RWPE2 (cell line): Measurements from ENCODE around the gene CNTNAP5.

Source experiments
- ATAC-seq: fragments of 200-7000 bp; cut with Tn5 transposase; 3 replicates; pipeline ENCODE4 v1.9.1; 2021; ENCODE audit warnings: low read depth
- DNase-seq: peaks from one replicate; pipeline ENCODE4 v3.0.0-alpha.2; 2020; ENCODE audit warnings: low spot score
- H3K27ac ChIP-seq: fragments of 450-650 bp; 2 replicates; pipeline ENCODE4 v1.5.1; 2017; ENCODE audit warnings: mild to moderate bottlenecking; ENCODE audit not compliant: poor library complexity, severe bottlenecking
- H3K27me3 ChIP-seq: fragments of 250-450 bp; sonication (Bioruptor Pico); 2 replicates; pipeline ENCODE4 v1.5.1; 2021; ENCODE audit warnings: mild to moderate bottlenecking, moderate library complexity; ENCODE audit not compliant: insufficient read depth, poor library complexity, severe bottlenecking
- H3K36me3 ChIP-seq: fragments of 250-450 bp; sonication (Bioruptor Pico); 2 replicates; pipeline ENCODE4 v1.5.1; 2020; ENCODE audit warnings: low read depth, mild to moderate bottlenecking, moderate library complexity
- H3K4me1 ChIP-seq: fragments of 250-450 bp; sonication (Bioruptor Pico); 2 replicates; pipeline ENCODE4 v1.5.1; 2021; ENCODE audit warnings: mild to moderate bottlenecking, moderate library complexity; ENCODE audit not compliant: insufficient read depth, poor library complexity, severe bottlenecking
- H3K4me3 ChIP-seq: fragments of 250-450 bp; sonication (Bioruptor Pico); 2 replicates; pipeline ENCODE4 v1.5.1; 2021; ENCODE audit warnings: mild to moderate bottlenecking, moderate library complexity; ENCODE audit not compliant: severe bottlenecking
- H3K9me3 ChIP-seq: fragments of 250-450 bp; sonication (Bioruptor Pico); 2 replicates; pipeline ENCODE4 v1.5.1; 2021; ENCODE audit warnings: mild to moderate bottlenecking, moderate library complexity; ENCODE audit not compliant: severe bottlenecking
- CTCF ChIP-seq: fragments of 450-650 bp; IDR thresholded peaks from one replicate; pipeline ENCODE4 v1.5.1; 2017; ENCODE audit warnings: mild to moderate bottlenecking, moderate library complexity; ENCODE audit not compliant: poor library complexity, severe bottlenecking

The CNTNAP5 gene

GRCh38 chr2:124319577-124319976, 294.5 kb downstream of the CNTNAP5 start:
- no peak for TF ChIP-seq CTCF
- Histone ChIP-seq H3K27me3 (no peaks in the 10 kb centered on the region), H3K36me3 (no peaks in the 10 kb centered on the region), H3K4me1 (no peaks in the 10 kb centered on the region), H3K4me3 (no peak overlapping the region), H3K27ac (no peak overlapping the region), H3K9me3 (no peaks in the 10 kb centered on the region)
- no peak for ATAC-seq
- DNase-seq: no peak

- no peak for DNase-seq
- Histone ChIP-seq H3K9me3 (no peaks in the 10 kb centered on the region), H3K27me3 (no peaks in the 10 kb centered on the region), H3K36me3 (no peaks in the 10 kb centered on the region), H3K27ac (no peak overlapping the region), H3K4me3 (no peak overlapping the region), H3K4me1 (no peaks in the 10 kb centered on the region)
- no peak for ATAC-seq
- no peak for TF ChIP-seq CTCF
Observed at GRCh38 chr2:124320051-124320688, 295.1 kb downstream of the CNTNAP5 start.

- TF ChIP-seq CTCF: no peak
- Histone ChIP-seq H3K27ac (no peak overlapping the region), H3K9me3 (no peaks in the 10 kb centered on the region), H3K4me1 (no peaks in the 10 kb centered on the region), H3K27me3 (no peaks in the 10 kb centered on the region), H3K36me3 (no peaks in the 10 kb centered on the region), H3K4me3 (no peak overlapping the region)
- DNase-seq: no peak
- ATAC-seq: peak; percentile 58; the same call in 1 of the 3 replicates
Observed at GRCh38 chr2:124323321-124323720, 298.2 kb downstream of the CNTNAP5 start.

- H3K36me3 ChIP-seq: no peaks in the 10 kb centered on the region
- DNase-seq: no peak
Observed at GRCh38 chr2:124325667-124326440, 300.8 kb downstream of the CNTNAP5 start.

More at GRCh38 chr2:124325667-124326440, 300.8 kb downstream of the CNTNAP5 start:
- TF ChIP-seq CTCF: peak; percentile 35
- no peak overlapping the region for H3K27ac ChIP-seq
- no peaks in the 10 kb centered on the region for H3K4me1 ChIP-seq
- no peaks in the 10 kb centered on the region for H3K27me3 ChIP-seq
- no peak for ATAC-seq
- no peak overlapping the region for H3K4me3 ChIP-seq
- H3K9me3 ChIP-seq: no peaks in the 10 kb centered on the region
